M059J (cell line): Measurements from ENCODE around the gene SLC26A6. TPM values are rescaled to one million over a fixed set of nuclear protein-coding genes. Genes with fewer than 3 reads are reported as not detected.

Experiments used
- total RNA-seq: library from RNA; depleted of rRNA; stranded (reverse); fragments of >200 nt; shearing (Covaris generic); gene quantifications from 2 replicates; pipeline ENCODE4 v1.2.3, GENCODE V29; 2014; rRNA removed

SLC26A6 gene
- total RNA-seq, 1 experiment from 2014 or later, result 21.3 TPM

Other genes with a start within 250 kb of the SLC26A6 start
- 4.1 and 8.9 TPM in 2 replicates for gene PLXNB1, start 205.4 kb downstream of the SLC26A6 start, total RNA-seq
- 10.6 and 11.0 TPM in 2 replicates for gene CCDC51, start 195.3 kb downstream of the SLC26A6 start, total RNA-seq
- 479 and 535 TPM in 2 replicates for gene TMA7, start 195.2 kb downstream of the SLC26A6 start, total RNA-seq
- gene ATRIP, start 188.7 kb downstream of the SLC26A6 start, total RNA-seq, result 4.9 and 7.2 TPM in 2 replicates
- 282 and 311 TPM in 2 replicates for gene SHISA5, start 131.3 kb downstream of the SLC26A6 start, total RNA-seq
- 19.5 and 31.0 TPM in 2 replicates for gene PFKFB4, start 78.7 kb downstream of the SLC26A6 start, total RNA-seq
- gene UCN2, start 71.7 kb downstream of the SLC26A6 start, total RNA-seq, result 0.17 and 2.7 TPM in 2 replicates
- gene COL7A1, start 40.1 kb downstream of the SLC26A6 start, total RNA-seq, result 17.0 and 33.1 TPM in 2 replicates
- 147 and 314 TPM in 2 replicates for gene UQCRC1, start 25.8 kb downstream of the SLC26A6 start, total RNA-seq
- gene TMEM89, start 13.7 kb downstream of the SLC26A6 start, total RNA-seq, result not detected in 2 replicates
- 3.8 and 5.2 TPM in 2 replicates for gene CELSR3, start 27.4 kb upstream of the SLC26A6 start, total RNA-seq
- 34.2 and 35.4 TPM in 2 replicates for gene NCKIPSD, start 50.5 kb upstream of the SLC26A6 start, total RNA-seq
- 54.1 and 99.4 TPM in 2 replicates for gene IP6K2, start 81.8 kb upstream of the SLC26A6 start, total RNA-seq
- 20.4 and 23.5 TPM in 2 replicates for gene PRKAR2A, start 212.4 kb upstream of the SLC26A6 start, total RNA-seq